Tibial nerve (tissue), 4 donors: ENCODE results near the gene TRMT2A. TPM values are rescaled to one million over a fixed set of nuclear protein-coding genes. Genes with fewer than 3 reads are reported as not detected.

Source experiments
- DNase-seq, 2 donors: peaks; one replicate each; pipeline ENCODE4 v3.0.0-alpha.2; 2019; ENCODE audit warnings: low spot score in 2 of 2
- H3K27ac ChIP-seq, 4 donors: fragments of 200-600 bp; sonication (generic) in 3 of 4; one replicate each; pipeline ENCODE4 v1.5.1; 2017 to 2019; ENCODE audit warnings: mild to moderate bottlenecking in 1 of 4
- H3K27me3 ChIP-seq, 2 donors: fragments of 200-600 bp; sonication (generic) in 1 of 2; one replicate each; pipeline versions ENCODE4 v1.5.1 to v1.6.0; 2017 to 2019
- H3K36me3 ChIP-seq, 3 donors: fragments of 200-600 bp; sonication (generic); one replicate each; pipeline ENCODE4 v1.5.1; 2018 to 2019
- H3K4me1 ChIP-seq, 4 donors: fragments of 200-600 bp; sonication (generic) in 3 of 4; one replicate each; pipeline ENCODE4 v1.5.1; 2017 to 2019
- H3K4me3 ChIP-seq, 4 donors: fragments of 200-600 bp; sonication (generic) in 3 of 4; one replicate each; pipeline ENCODE4 v1.5.1; 2017 to 2019; ENCODE audit warnings: mild to moderate bottlenecking in 1 of 4, moderate library complexity in 1 of 4
- H3K9me3 ChIP-seq, 4 donors: fragments of 200-600 bp; sonication (generic) in 3 of 4; one replicate each; pipeline ENCODE4 v1.5.1; 2017 to 2019
- EP300 ChIP-seq, 2 donors: sonication (generic); formaldehyde crosslinking; IDR thresholded peaks; one replicate each; pipeline ENCODE4 v1.6.1; 2017; ENCODE audit warnings: antibody characterized with exemption in 2 of 2, mild to moderate bottlenecking in 1 of 2
- POLR2A ChIP-seq, 2 donors: fragments of 450-650 bp; IDR thresholded peaks; one replicate each; pipeline ENCODE4 v1.6.1; 2017; ENCODE audit warnings: antibody characterized with exemption in 2 of 2, mild to moderate bottlenecking in 2 of 2, moderate library complexity in 2 of 2
- WGBS, 2 donors: methylation state at CpG; one replicate each; pipeline ENCODE4 v1.1.5; 2018; 5-methylcytosine and 5-hydroxymethylcytosine counted together
- total RNA-seq, 4 donors: library from RNA; depleted of rRNA; stranded (reverse); fragments of >200 nt; gene quantifications; one replicate each; pipeline ENCODE4 v1.1.0, GENCODE V29; 2016
- TF ChIP-seq, protein P1 (sequence below), 5 experiments: fragments of 200-600 bp in 3 of 5; fragments of 450-650 bp in 2 of 5; sonication (generic) in 3 of 5; IDR thresholded peaks; one replicate each; pipeline ENCODE4 v1.5.1; 2016 to 2019; ENCODE audit warnings: antibody characterized with exemption in 5 of 5, mild to moderate bottlenecking in 3 of 5, moderate library complexity in 2 of 5

The TRMT2A gene
- total RNA-seq, 4 donors from 2014 or later, result 39.0 to 139 (median 55.9) TPM

DNA sequence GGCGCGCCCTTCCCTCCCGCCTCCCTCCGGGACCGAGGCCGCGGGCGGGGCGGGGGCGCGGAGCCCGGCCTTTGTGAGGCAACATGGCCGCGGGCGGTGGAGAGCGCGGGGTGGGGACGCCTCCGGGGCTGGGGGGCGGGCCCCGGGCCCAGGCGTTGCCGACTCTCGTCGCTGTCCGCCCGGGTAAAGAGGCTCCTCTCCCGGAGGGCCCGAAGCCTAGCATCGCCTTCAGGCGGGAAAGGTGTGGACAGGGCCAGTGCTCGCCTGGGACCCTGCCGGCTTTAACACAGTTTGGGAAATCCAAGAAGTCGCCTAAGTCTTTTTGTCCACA, 36.6 kb downstream of the TRMT2A start:
- H3K9me3 ChIP-seq, result no peaks in the 10 kb centered on the region
- peak overlapping the region; percentile 58 to 97 (median 79) for H3K4me3 ChIP-seq
- WGBS, 2 donors, result 0 to 2% methylated on average over 8 to 18 of the region's 34 CpGs
- no peaks in the 10 kb centered on the region for H3K36me3 ChIP-seq
- peak in 1 of 2 donors; percentile 17 for DNase-seq
- H3K27me3 ChIP-seq, result no peaks in the 10 kb centered on the region
- H3K27ac ChIP-seq, result peak overlapping the region; percentile 39 to 88 (median 86)
- TF ChIP-seq, protein P1, sequence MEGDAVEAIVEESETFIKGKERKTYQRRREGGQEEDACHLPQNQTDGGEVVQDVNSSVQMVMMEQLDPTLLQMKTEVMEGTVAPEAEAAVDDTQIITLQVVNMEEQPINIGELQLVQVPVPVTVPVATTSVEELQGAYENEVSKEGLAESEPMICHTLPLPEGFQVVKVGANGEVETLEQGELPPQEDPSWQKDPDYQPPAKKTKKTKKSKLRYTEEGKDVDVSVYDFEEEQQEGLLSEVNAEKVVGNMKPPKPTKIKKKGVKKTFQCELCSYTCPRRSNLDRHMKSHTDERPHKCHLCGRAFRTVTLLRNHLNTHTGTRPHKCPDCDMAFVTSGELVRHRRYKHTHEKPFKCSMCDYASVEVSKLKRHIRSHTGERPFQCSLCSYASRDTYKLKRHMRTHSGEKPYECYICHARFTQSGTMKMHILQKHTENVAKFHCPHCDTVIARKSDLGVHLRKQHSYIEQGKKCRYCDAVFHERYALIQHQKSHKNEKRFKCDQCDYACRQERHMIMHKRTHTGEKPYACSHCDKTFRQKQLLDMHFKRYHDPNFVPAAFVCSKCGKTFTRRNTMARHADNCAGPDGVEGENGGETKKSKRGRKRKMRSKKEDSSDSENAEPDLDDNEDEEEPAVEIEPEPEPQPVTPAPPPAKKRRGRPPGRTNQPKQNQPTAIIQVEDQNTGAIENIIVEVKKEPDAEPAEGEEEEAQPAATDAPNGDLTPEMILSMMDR (IDR thresholded peaks at IDR 0.05), result no peak
- TF ChIP-seq EP300 (IDR thresholded peaks at IDR 0.05) (no peak), POLR2A (IDR thresholded peaks at IDR 0.05) (no peak)
- peaks cover 0 to 55% (median 33%) of the 10 kb centered on the region in 4 donors for H3K4me1 ChIP-seq

DNA sequence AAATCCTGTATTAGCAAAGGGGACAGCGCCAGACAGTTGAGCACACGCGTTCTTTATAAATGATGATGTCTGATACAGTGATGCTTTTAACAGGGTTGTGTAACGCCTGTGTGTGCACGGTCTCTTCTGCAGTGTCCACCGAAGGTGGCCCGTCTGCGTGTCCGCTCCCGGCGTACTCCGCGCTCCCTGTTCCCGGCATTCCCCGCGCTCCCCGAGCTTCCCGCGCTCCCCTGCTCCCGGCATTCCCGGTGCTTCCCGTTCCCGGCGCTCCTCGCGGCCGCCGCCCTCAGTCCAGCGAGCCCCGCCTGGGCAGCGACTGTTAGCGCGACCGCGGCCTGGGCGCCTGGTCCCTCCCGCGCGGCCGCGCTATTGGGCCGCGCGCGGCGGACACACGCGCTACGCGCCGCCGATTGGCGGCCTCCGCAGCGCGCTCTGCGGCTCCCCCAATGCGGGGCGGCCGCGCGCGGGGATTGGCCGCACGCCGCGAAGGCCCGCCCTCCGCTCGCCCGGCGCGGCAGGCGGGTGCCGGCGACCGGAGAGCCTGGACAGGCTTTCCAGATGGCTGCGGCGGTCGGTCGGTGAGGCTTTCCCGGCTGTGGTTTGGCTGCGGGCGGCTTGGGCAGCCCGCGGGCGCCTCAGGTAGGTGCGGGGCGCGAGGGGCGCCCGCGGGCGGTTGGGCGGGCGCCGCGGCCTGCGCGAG, 37.1 kb downstream of the TRMT2A start, which contains the start of gene DGCR8:
TSS of gene DGCR8 (plus strand) at position 497 of the 700 bp plus-strand sequence. CDS start 5,723 bp downstream, outside the sequence.
- TF ChIP-seq, protein P1 (IDR thresholded peaks at IDR 0.05), result peak in 1 of 5 experiments; percentile 35
- TF ChIP-seq EP300 (IDR thresholded peaks at IDR 0.05) (peak; percentile 66 to 95), POLR2A (IDR thresholded peaks at IDR 0.05) (peak; percentile 18 to 50)
- DNase-seq, result peak; percentile 80 to 82
- Histone ChIP-seq H3K4me1 (peaks cover 0 to 49% (median 31%) of the 10 kb centered on the region in 4 donors), H3K9me3 (no peaks in the 10 kb centered on the region), H3K27me3 (no peaks in the 10 kb centered on the region), H3K27ac (peak within 1 kb of the TSS; percentile 39 to 88 (median 86)), H3K36me3 (no peaks in the 10 kb centered on the region), H3K4me3 (peak within 1 kb of the TSS; percentile 58 to 97 (median 79))
- 0 to 1% methylated on average over 11 to 53 of the region's 100 CpGs for WGBS, 2 donors

DNA sequence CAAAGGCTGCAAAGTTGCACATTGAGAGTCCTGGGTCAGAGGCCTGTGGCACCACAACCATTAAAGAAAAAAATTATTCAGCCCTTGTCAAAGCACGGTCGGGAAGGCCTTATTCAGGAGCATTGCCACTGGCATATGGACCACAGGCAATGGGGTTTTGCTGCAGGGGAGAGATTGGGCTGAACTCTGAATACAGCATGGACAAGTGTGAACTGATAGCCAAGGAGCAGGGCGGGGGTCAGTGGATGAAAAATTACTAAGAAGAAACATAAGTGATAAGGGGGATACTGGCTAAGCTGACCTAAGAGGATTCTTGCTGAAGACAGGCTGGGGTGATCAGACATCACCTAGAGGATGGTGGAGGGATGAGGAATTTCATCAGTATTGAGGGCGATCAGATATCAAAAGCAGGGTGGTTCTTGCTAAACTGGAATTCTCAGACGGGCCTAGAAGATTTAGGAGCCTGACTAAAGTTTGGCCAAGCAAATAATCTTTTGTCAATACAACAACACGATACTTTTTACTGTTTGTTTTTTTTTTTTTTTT, 40.3 kb downstream of the TRMT2A start:
- no peak for TF ChIP-seq EP300 (IDR thresholded peaks at IDR 0.05)
- TF ChIP-seq, protein P1 (IDR thresholded peaks at IDR 0.05), result no peak
- TF ChIP-seq POLR2A (IDR thresholded peaks at IDR 0.05), result no peak
- Histone ChIP-seq H3K9me3 (no peaks in the 10 kb centered on the region), H3K27me3 (no peaks in the 10 kb centered on the region), H3K4me3 (no peak overlapping the region), H3K4me1 (peaks cover 0 to 18% (median 11%) of the 10 kb centered on the region in 4 donors), H3K36me3 (no peaks in the 10 kb centered on the region), H3K27ac (no peak overlapping the region)
- 66 to 72% methylated on average over 6 of the region's 6 CpGs for WGBS, 2 donors
- no peak for DNase-seq

DNA sequence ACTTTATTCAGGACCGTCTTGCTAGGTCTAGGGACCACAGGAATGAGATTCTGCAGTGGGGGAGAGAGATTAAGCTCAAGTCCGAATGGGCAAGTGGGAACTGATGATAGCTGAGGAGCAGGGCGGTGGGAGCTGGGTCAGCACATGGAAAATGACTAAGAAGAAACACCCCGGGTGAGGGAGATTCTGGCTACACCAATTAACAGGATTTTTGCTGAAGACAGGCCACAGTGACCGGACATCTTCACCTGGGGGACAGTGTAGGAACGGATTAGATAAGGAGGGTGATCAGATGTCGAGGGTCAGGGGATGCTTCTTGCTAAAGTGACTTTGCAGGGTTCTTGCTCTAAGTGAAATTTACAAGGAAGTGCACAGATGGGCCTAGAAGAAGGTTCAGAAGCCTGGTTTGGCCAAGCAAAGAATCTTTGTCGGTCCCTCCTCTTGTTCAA, 45.5 kb downstream of the TRMT2A start:
- 84 to 89% methylated on average over 8 of the region's 8 CpGs for WGBS, 2 donors
- Histone ChIP-seq H3K4me3 (no peak overlapping the region), H3K27ac (no peak overlapping the region), H3K4me1 (no peaks in the 10 kb centered on the region), H3K27me3 (no peaks in the 10 kb centered on the region), H3K36me3 (peaks cover 0 to 4% (median 0%) of the 10 kb centered on the region in 3 donors), H3K9me3 (no peaks in the 10 kb centered on the region)
- no peak for DNase-seq
- TF ChIP-seq, protein P1 (IDR thresholded peaks at IDR 0.05), result no peak
- TF ChIP-seq EP300 (IDR thresholded peaks at IDR 0.05) (no peak), POLR2A (IDR thresholded peaks at IDR 0.05) (no peak)
